IMR-90 (cell line): ENCODE results near the gene ADGRA1. TPM values are rescaled to one million over a fixed set of nuclear protein-coding genes. Genes with fewer than 3 reads are reported as not detected.

Experiments
- ATAC-seq: fragments of 200-7000 bp; cut with Tn5 transposase; 2 replicates; pipeline ENCODE4 v1.9.1; 2020; ENCODE audit warnings: low read depth, mild to moderate bottlenecking, moderate library complexity
- BruUV-seq: library from RNA; stranded (reverse); fragments of 400-500 nt; replicated peaks from 2 replicates; lab custom pipeline; 2021; lab: Mats Ljungman, UMichigan
- CTCF ChIA-PET: fragments of 300-600 bp; formaldehyde crosslinking; extraction: SDS; loops from one replicate; lab custom pipeline; 2021; ENCODE audit warnings: antibody characterized with exemption; lab: Yijun Ruan, JAX
- POLR2A ChIA-PET: fragments of 300-600 bp; sonication (Branson Sonifier 250); formaldehyde crosslinking; loops from one replicate; lab custom pipeline; 2022; ENCODE audit warnings: antibody characterized with exemption; ENCODE audit not compliant: unreplicated experiment; lab: Charles Lee
- DNase-seq: peaks from one replicate; pipeline ENCODE4 v3.0.0; 2013
- H2AFZ ChIP-seq: replicated peaks from 2 replicates; pipeline ENCODE3; 2013; ENCODE audit warnings: low read length, mild to moderate bottlenecking; ENCODE audit not compliant: poor library complexity
- H2AK5ac ChIP-seq: 2 replicates; pipeline ENCODE4 v1.6.1; 2013; ENCODE audit warnings: low read depth, low read length, inconsistent platforms
- H2AK9ac ChIP-seq: replicated peaks from 2 replicates; pipeline ENCODE3; 2013; ENCODE audit warnings: mild to moderate bottlenecking, low read depth, low read length, moderate library complexity; ENCODE audit not compliant: poor library complexity
- H2BK120ac ChIP-seq: 2 replicates; pipeline ENCODE4 v1.6.1; 2013; ENCODE audit warnings: low read depth, low read length, inconsistent platforms
- H2BK15ac ChIP-seq: 3 replicates; pipeline ENCODE4 v1.6.1; 2013; ENCODE audit warnings: low read depth, low read length, inconsistent platforms
- H2BK20ac ChIP-seq: 2 replicates; pipeline ENCODE4 v1.6.1; 2013; ENCODE audit warnings: low read depth, mild to moderate bottlenecking, inconsistent platforms, low read length, moderate library complexity
- H2BK5ac ChIP-seq: 2 replicates; pipeline ENCODE4 v1.6.1; 2013; ENCODE audit warnings: mild to moderate bottlenecking, low read depth, low read length, inconsistent platforms; ENCODE audit not compliant: poor library complexity, severe bottlenecking
- H3K14ac ChIP-seq: replicated peaks from 2 replicates; pipeline ENCODE4 v1.6.1; 2013; ENCODE audit warnings: low read depth, low read length, inconsistent platforms
- H3K18ac ChIP-seq: 2 replicates; pipeline ENCODE4 v1.6.1; 2013; ENCODE audit warnings: low read depth, low read length, control low read depth
- H3K23ac ChIP-seq: 2 replicates; pipeline ENCODE4 v1.6.1; 2013; ENCODE audit warnings: low read depth, low read length, inconsistent platforms
- H3K27ac ChIP-seq: 2 replicates; pipeline ENCODE4 v1.5.1; 2013; ENCODE audit warnings: mild to moderate bottlenecking, control low read depth, low read length; ENCODE audit not compliant: insufficient read depth
- H3K27me3 ChIP-seq: 2 replicates; pipeline ENCODE4 v1.6.1; 2013; ENCODE audit warnings: low read length; ENCODE audit not compliant: control insufficient read depth, insufficient read depth
- H3K36me3 ChIP-seq: 2 replicates; pipeline ENCODE4 v1.6.1; 2013; ENCODE audit warnings: low read length, mixed read lengths; ENCODE audit not compliant: control insufficient read depth, insufficient read depth
- H3K4ac ChIP-seq: 2 replicates; pipeline ENCODE4 v1.6.1; 2013; ENCODE audit warnings: low read depth, low read length, inconsistent platforms
- H3K4me1 ChIP-seq: 2 replicates; pipeline ENCODE4 v1.6.1; 2013; ENCODE audit warnings: low read length, mixed read lengths; ENCODE audit not compliant: control insufficient read depth, insufficient read depth
- H3K4me2 ChIP-seq: 2 replicates; pipeline ENCODE4 v1.6.1; 2013; ENCODE audit warnings: low read depth, mild to moderate bottlenecking, control low read depth, low read length, moderate library complexity
- H3K4me3 ChIP-seq: 2 replicates; pipeline ENCODE4 v1.5.1; 2013; ENCODE audit warnings: low read depth, mild to moderate bottlenecking, control low read depth, low read length, moderate library complexity; ENCODE audit not compliant: insufficient read depth
- H3K56ac ChIP-seq: 2 replicates; pipeline ENCODE4 v1.6.1; 2013; ENCODE audit warnings: low read length, inconsistent platforms; ENCODE audit not compliant: insufficient read depth; ENCODE audit errors: extremely low read depth
- H3K79me1 ChIP-seq, 2 experiments: 2 replicates each; pipeline ENCODE4 v1.6.1; 2013; ENCODE audit warnings: low read length in 2 of 2, inconsistent platforms in 1 of 2, low read depth in 1 of 2
- H3K9ac ChIP-seq: 2 replicates; pipeline ENCODE4 v1.6.1; 2013; ENCODE audit warnings: low read depth, low read length, control low read depth
- H3K9me1 ChIP-seq: 2 replicates; pipeline ENCODE4 v1.6.1; 2013; ENCODE audit warnings: low read length, inconsistent platforms; ENCODE audit not compliant: insufficient read depth
- H3K9me3 ChIP-seq: 2 replicates; pipeline ENCODE4 v1.6.1; 2013; ENCODE audit warnings: low read length; ENCODE audit not compliant: control insufficient read depth, insufficient read depth
- H4K20me1 ChIP-seq: 2 replicates; pipeline ENCODE4 v1.6.1; 2013; ENCODE audit warnings: low read length, inconsistent platforms; ENCODE audit not compliant: insufficient read depth
- H4K5ac ChIP-seq: 2 replicates; pipeline ENCODE4 v1.6.1; 2013; ENCODE audit warnings: mild to moderate bottlenecking, low read depth, low read length, control low read depth
- H4K8ac ChIP-seq, 2 experiments: 2 replicates each; pipeline ENCODE4 v1.6.1; 2013; ENCODE audit warnings: low read depth in 2 of 2, low read length in 2 of 2, control low read depth in 1 of 2, inconsistent platforms in 1 of 2
- H4K91ac ChIP-seq: 2 replicates; pipeline ENCODE4 v1.6.1; 2013; ENCODE audit warnings: low read depth, low read length, inconsistent platforms; ENCODE audit not compliant: insufficient read depth
- CEBPB ChIP-seq: IDR thresholded peaks from 2 replicates; pipeline ENCODE4 v1.6.1; 2012; ENCODE audit warnings: low read depth, low read length, improper control_type of control experiment
- CHD1 ChIP-seq: IDR thresholded peaks from 2 replicates; pipeline ENCODE4 v1.6.1; 2012; ENCODE audit warnings: low read depth, low read length, improper control_type of control experiment
- CTCF ChIP-seq: conservative IDR thresholded peaks from 2 replicates; pipeline ENCODE4 v1.5.1; 2012; ENCODE audit warnings: mild to moderate bottlenecking, low read depth, low read length, improper control_type of control experiment
- ELK1 ChIP-seq: fragments of 150-350 bp; IDR thresholded peaks from 2 replicates; pipeline ENCODE4 v1.6.1; 2016; ENCODE audit warnings: low read depth, mild to moderate bottlenecking, low read length, moderate library complexity, borderline replicate concordance
- FOS ChIP-seq: fragments of 150-350 bp; IDR thresholded peaks from 2 replicates; pipeline ENCODE4 v1.6.1; 2016; ENCODE audit warnings: low read depth, low read length
- MAFK ChIP-seq: IDR thresholded peaks from 2 replicates; pipeline ENCODE4 v1.6.1; 2012; ENCODE audit warnings: low read depth, low read length, improper control_type of control experiment
- MAZ ChIP-seq: IDR thresholded peaks from 2 replicates; pipeline ENCODE4 v1.6.1; 2012; ENCODE audit warnings: low read depth, mild to moderate bottlenecking, low read length, improper control_type of control experiment, moderate library complexity, borderline replicate concordance
- NFE2L2 ChIP-seq: fragments of 150-350 bp; IDR thresholded peaks from 2 replicates; pipeline ENCODE4 v1.6.1; 2016; ENCODE audit warnings: low read depth, mild to moderate bottlenecking, low read length
- POLR2A ChIP-seq: IDR thresholded peaks from 2 replicates; pipeline ENCODE4 v1.6.1; 2012; ENCODE audit warnings: mild to moderate bottlenecking, low read depth, low read length
- RAD21 ChIP-seq: IDR thresholded peaks from 2 replicates; pipeline ENCODE4 v1.6.1; 2012; ENCODE audit warnings: low read length, improper control_type of control experiment
- RCOR1 ChIP-seq: IDR thresholded peaks from 2 replicates; pipeline ENCODE4 v1.6.1; 2012; ENCODE audit warnings: mild to moderate bottlenecking, low read length, improper control_type of control experiment; ENCODE audit not compliant: insufficient replicate concordance
- RFX5 ChIP-seq: IDR thresholded peaks from 2 replicates; pipeline ENCODE4 v1.8.0; 2012; ENCODE audit warnings: low read depth, mild to moderate bottlenecking, low read length, moderate library complexity
- SMC3 ChIP-seq: fragments of 150-350 bp; IDR thresholded peaks from 2 replicates; pipeline ENCODE4 v1.6.1; 2016; ENCODE audit warnings: low read depth, mild to moderate bottlenecking, antibody characterized with exemption, low read length, moderate library complexity
- WGBS, 2 experiments: methylation state at CpG; one replicate each; pipeline versions ENCODE4 v1.1.5 to v1.1.7; 2013; ENCODE audit warnings: missing lambda C conversion rate in 2 of 2; ENCODE audit not compliant: insufficient read length in 1 of 2; ENCODE audit errors: extremely low coverage in 2 of 2; 5-methylcytosine and 5-hydroxymethylcytosine counted together
- dilution Hi-C: fragments of 300-500 bp; cut with HindIII; formaldehyde crosslinking; loops from one replicate; pipeline ENCODE4 v1.14.3; 2018; ENCODE audit warnings: low sequenced_read_pairs; ENCODE audit not compliant: unreplicated experiment
- in situ Hi-C: fragments of 300-500 bp; cut with MboI; formaldehyde crosslinking; loops from 3 replicates; pipeline ENCODE4 v1.14.3; 2019; ENCODE audit warnings: low sequenced_read_pairs, inconsistent platforms, mixed read lengths
- intact Hi-C: fragments of 100-400 bp; cut with micrococcal nuclease; formaldehyde crosslinking; loops from 2 replicates; pipeline ENCODE4 v1.10.0; 2022
- polyA plus RNA-seq, 3 experiments: library from polyadenylated mRNA; depleted of rRNA; stranded (reverse); fragments of >200 nt; gene quantifications; 2 replicates each; pipeline ENCODE4 v1.2.3, GENCODE V29; 2012; ENCODE audit warnings: low replicate concordance in 1 of 3
- total RNA-seq: library from RNA; depleted of rRNA; stranded (reverse); fragments of >200 nt; gene quantifications from 2 replicates; pipeline ENCODE4 v1.2.3, GENCODE V29; 2012
- TF ChIP-seq, protein P1 (sequence below): fragments of 150-350 bp; IDR thresholded peaks from 2 replicates; pipeline ENCODE4 v1.6.1; 2017; ENCODE audit warnings: mild to moderate bottlenecking, antibody characterized with exemption, low read length, low read depth

The ADGRA1 gene
- total and polyA plus RNA-seq, 2 of the 4 experiments (the other 2 are of a cell fraction): not detected

GRCh38 chr10:133068111-133069032 is 19.4 kb upstream of the ADGRA1 start:
- in situ Hi-C loops (no loop called here), dilution Hi-C loops (no loop called here), intact Hi-C loops (no loop called here)
- no peak overlapping the region for H3K18ac ChIP-seq
- no peak overlapping the region for H2AK9ac ChIP-seq
- DNase-seq (no peak), ATAC-seq (no peak)
- H2BK5ac ChIP-seq: no peak overlapping the region
- H2AK5ac ChIP-seq: no peak overlapping the region
- H3K27ac ChIP-seq: no peak overlapping the region
- no peak overlapping the region for H2BK120ac ChIP-seq
- H3K9me3 ChIP-seq: no peaks in the 10 kb centered on the region
- H3K23ac ChIP-seq: no peak overlapping the region
- no peak overlapping the region for H3K14ac ChIP-seq
- BruUV-seq: no TSS peak
- ChIA-PET CTCF (no interaction called here), POLR2A (no interaction called here)
- H3K4ac ChIP-seq: no peak overlapping the region
- H2BK15ac ChIP-seq: no peak overlapping the region
- 77% methylated on average over 14 of the region's 24 CpGs; no CpG with 5 or more reads in 1 of the 2 experiments for WGBS, 2 experiments
- H3K27me3 ChIP-seq: no peaks in the 10 kb centered on the region; the same call in 1 of the 2 replicates
- H4K5ac ChIP-seq: no peak overlapping the region
- H3K9ac ChIP-seq: no peak overlapping the region
- no peak overlapping the region for H3K4me2 ChIP-seq
- H2BK20ac ChIP-seq: no peak overlapping the region
- no peak overlapping the region for H4K8ac ChIP-seq
- H3K79me1 ChIP-seq: no peaks in the 10 kb centered on the region
- no peaks in the 10 kb centered on the region for H3K36me3 ChIP-seq
- no peak for TF ChIP-seq FOS
- no peak for TF ChIP-seq MAZ
- TF ChIP-seq, protein P1, sequence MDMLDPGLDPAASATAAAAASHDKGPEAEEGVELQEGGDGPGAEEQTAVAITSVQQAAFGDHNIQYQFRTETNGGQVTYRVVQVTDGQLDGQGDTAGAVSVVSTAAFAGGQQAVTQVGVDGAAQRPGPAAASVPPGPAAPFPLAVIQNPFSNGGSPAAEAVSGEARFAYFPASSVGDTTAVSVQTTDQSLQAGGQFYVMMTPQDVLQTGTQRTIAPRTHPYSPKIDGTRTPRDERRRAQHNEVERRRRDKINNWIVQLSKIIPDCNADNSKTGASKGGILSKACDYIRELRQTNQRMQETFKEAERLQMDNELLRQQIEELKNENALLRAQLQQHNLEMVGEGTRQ: no peak
- no peak for TF ChIP-seq NFE2L2
- no peak for TF ChIP-seq POLR2A
- TF ChIP-seq RAD21: no peak
- no peak for TF ChIP-seq MAFK
- TF ChIP-seq SMC3: no peak
- no peak for TF ChIP-seq RCOR1
- no peak for TF ChIP-seq ELK1
- TF ChIP-seq CHD1: no peak
- TF ChIP-seq CTCF: no peak
- TF ChIP-seq RFX5: no peak
- no peak for TF ChIP-seq CEBPB
- no peak overlapping the region for H3K56ac ChIP-seq
- H4K20me1 ChIP-seq: no peaks in the 10 kb centered on the region
- no peaks in the 10 kb centered on the region for H3K9me1 ChIP-seq
- H3K4me1 ChIP-seq: no peaks in the 10 kb centered on the region
- H2AFZ ChIP-seq: no peak overlapping the region
- H4K91ac ChIP-seq: no peak overlapping the region
- no peak overlapping the region for H3K4me3 ChIP-seq
